HCEC 1CT (cell line): ENCODE measurements around the gene CCSER1.
"Not testable (repeated sequence)": the region's sequence is repeated elsewhere in the genome, so short reads cannot be mapped to it uniquely, and the experiment has no call there.

Experiments
- DNase-seq: peaks from one replicate; pipeline ENCODE4 v3.0.0-alpha.2; 2017

Gene CCSER1

DNA sequence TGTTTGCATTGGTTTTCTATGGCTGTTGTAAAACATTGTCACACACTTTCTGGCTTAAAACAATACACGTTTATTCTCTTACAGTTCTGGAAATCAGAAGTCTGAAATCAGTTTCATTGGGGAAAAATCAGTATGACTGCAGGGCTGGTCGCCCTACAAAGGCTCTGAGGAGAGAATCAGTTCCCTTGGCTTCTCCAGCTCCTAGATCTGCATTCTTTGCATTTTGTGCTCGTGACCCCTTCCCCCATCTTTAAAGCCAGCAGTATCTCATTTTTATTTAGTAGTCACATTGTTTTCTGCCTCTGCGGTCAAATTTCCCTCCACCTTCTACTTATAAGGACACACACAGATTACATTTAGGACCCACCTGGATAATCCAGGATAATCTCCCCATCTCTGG lies 1326.9 kb downstream of the CCSER1 start:
- DNase-seq, result no peak

DNA sequence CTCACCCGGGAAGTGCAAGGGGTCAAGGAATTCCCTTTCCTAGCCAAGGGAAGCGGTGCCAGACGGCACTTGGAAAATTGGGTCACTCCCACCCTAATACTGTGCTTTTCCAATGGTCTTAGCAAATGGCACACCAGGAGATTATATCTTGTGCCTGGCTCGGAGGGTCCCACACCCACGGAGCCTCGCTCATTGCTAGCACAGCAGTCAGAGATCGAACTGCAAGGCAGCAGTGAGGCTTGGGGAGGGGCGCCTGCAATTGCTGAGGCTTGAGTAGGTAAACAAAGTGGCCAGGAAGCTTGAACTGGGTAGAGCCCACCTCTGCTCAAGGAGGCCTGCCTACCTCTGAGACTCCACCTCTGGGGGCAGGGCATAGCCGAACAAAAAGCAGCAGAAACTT lies 1335.4 kb downstream of the CCSER1 start:
- DNase-seq, result not testable (repeated sequence)

DNA sequence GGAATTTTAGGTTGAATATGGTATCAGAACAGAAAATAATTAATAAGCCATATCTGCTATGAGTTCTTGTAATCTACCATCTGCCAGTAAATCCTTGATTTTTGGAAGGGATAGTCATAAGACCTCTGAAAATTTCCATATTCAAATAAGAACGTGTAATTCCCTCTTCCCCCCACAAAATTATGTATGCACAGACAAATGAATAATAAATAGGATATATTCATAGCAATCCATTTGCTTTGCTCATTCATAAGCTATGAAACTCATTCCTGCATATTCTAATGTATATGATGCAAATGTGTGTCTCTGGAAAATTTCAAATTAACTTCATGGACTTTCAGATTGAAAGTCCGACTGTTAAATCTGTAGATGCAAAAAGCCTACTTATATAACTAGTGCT lies 1343.5 kb downstream of the CCSER1 start:
- DNase-seq, result no peak

DNA sequence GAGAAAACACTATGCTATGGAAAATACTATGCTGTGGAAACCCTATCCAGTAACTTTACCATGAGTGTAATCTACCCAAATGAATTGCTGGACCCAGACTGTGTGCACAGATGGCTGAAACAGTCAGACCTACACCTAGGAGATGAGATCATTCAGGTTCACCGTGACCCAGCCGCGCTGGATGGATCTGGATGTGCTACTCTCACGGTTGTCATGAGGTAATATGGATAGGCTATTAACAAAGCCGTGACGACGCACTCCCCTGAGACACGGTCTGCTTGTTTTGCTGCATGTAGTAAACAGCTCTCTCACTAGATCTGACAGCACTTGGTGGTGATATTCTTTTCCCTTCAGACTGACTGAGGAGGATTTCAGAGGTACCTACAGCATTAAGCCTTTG lies 1344.1 kb downstream of the CCSER1 start:
- DNase-seq, result no peak

DNA sequence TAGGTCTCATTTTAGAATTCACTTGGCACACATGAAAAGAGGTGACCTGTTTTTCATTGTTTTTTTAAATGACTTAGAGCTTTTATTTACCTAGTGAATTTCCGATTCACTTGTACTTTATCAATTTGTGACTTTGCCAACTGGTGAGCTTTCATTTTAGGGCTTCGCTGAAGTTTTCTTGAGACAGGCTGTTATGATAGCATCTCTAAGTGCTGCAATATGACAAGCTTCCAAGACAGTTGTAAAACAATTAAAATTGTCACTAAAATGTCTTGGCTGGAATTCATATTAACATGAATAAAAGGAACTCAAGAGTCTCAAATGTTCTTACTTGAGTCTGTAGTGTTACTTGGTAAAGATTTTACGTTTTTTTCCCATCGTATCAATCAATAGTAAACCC lies 1344.9 kb downstream of the CCSER1 start:
- DNase-seq, result no peak

DNA sequence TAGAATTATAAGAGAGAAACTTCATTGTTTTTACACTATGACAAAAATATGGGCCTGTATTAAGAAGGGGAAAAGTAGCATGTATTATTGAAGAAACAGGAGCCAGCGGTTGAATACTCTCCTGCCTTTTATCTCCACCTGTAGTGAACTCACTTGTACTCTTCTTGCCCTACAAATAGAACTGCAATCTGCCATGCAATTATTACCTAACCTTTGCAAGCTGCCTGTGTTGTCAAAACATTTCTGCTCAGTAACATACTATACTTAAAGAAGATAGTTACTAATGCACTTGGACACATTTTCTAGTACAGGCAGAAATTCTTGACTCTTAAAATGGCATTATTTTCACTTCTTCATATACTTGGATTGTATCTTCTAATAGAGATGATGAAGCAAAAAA lies 1358.2 kb downstream of the CCSER1 start:
- DNase-seq, result no peak

DNA sequence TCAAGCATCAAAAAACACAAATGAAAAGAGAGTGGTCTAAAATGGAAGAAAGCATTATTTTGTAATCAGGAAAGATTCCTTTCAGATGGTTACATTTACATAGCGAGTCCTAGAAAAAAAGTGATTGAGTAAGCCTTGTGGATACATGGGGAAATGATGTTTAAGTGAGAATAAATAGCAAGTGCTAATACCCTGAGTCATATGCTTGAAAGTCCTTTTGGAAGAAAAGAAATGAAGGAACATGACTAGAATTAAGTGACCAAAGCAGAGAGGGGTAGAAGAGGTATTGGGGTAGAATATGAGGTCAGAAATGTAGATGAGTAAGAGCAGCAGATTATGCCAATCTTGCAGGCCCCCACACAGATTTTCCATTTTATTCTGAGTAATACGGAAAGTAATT lies 1361.8 kb downstream of the CCSER1 start:
- no peak for DNase-seq

DNA sequence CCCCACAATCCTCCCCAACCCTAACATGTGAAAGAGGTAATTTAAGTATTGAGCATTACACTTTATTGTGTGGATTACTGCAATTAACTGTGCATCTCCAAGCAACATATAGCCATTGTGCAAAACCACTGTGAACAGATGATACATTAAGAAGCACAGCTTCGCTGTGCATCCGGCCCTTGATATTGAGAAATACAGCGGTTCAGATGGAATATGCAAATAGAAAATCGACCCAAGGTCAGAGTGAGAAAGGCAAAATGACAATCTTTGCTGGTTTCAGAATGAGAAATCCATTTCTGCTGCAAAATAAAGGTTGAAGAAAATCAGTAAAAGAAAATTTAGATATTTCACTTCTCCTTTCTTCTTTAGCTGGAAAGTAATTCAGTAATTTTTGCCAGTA lies 1370.7 kb downstream of the CCSER1 start:
- no peak for DNase-seq

DNA sequence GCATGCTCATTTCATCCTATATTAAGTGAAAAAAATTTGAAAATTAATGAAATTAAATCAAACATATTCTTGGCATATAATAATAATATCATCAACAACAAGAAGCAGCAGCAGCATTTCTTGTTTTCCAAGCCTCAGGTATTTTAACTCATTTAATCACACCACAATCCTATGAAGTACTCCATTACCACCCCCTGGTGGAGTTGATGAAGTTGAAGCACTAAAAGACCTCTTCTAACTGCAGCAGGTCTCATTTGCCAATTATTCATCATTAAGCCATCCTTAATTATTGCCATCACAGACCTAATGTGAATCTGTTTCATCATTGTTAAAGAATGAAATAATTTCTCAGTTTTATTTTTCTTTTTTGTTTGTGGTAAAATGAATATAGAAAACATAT lies 1375.2 kb downstream of the CCSER1 start:
- DNase-seq, result no peak

DNA sequence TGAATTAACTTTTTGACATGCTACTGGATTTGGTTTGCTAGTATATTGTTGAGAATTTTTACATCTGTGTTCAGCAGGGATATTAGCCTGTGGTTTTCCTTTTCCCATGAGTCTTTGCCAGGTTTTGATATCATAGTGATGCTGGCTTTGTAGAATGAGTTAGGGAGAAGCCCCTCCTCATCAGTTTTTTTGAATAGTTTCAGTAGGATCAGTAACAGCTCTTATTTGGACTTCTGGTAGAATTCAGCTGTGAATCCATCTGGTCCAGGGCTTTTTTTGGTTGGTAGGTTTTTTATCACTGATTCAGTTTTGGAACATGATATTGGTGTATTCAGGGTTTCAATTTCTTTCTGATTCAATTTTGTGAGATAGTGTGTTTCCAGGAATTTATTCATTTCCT lies 1386.1 kb downstream of the CCSER1 start:
- DNase-seq, result no peak

DNA sequence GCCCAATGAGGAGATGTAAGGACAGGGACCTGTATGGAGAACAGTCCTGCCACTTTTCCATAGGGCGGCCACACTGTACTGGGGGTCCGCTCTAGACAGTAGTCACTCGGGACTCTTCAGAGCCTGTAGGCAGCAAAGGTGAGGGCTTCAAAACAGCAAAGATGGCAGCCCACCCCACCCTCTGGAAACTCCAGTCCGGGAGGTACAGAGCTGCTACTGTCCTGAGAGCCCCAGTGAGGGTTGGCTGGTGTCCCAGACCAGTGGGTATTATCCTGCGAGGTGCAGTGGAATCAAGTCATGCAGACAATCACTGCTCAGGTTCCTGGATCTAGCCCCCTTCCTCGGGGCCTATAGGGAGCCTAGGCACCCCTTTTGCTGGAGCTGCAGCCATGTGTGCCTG lies 1392.0 kb downstream of the CCSER1 start:
- no peak for DNase-seq

DNA sequence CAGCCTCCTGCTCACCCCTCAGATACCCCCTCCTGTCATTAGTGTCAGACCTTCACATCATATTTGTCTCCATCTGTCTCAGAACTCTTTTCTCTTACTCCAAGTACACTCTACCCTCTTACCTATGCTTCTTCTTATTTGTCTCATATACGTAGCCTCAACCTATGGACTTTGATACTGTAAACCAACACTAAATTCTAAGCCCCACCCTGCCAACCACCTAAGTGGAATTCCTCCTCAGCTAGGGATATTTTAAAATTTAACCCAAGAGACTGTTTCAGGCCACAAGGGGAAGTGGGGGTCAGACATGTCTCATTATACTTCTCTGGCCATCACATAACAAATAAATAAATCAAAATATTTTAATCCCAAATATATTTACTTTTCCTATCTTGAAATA lies 1398.4 kb downstream of the CCSER1 start:
- no peak for DNase-seq

DNA sequence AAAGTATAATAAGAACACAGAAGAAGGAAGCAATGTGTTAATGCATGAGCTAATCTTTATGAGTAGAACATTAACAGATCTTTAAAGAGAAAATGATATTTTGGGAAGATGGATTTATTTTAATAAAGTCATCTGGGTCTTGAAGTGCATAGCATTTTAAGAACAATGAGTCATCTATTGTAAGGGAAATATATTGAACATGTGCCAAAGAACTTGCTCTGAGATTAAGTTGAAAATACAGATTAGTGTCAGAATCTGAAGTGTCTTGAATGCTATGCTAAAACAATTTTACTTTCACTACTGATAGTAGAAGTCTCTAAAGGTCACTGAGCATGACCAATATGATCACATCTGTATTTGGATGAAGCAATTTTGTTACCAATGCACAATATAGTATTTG lies 1399.9 kb downstream of the CCSER1 start:
- no peak for DNase-seq

DNA sequence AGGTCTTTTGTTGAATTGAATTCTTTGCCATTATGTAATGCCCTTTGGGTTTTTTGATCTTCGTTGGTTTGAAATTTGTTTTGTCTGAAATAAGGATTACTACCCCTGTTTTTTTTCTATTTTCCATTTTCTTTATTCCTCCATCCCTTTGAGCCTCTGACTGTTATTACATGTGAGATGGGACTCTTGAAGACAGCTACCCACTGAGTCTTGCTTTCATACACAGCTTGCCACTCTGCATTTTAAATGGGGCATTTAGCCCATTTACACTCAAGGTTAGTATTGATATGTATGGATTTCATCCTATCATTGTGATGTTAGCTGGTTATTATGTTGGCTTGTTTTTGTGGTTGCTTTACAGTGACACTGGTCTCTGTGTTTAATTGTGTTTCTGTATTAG lies 1440.4 kb downstream of the CCSER1 start:
- no peak for DNase-seq

DNA sequence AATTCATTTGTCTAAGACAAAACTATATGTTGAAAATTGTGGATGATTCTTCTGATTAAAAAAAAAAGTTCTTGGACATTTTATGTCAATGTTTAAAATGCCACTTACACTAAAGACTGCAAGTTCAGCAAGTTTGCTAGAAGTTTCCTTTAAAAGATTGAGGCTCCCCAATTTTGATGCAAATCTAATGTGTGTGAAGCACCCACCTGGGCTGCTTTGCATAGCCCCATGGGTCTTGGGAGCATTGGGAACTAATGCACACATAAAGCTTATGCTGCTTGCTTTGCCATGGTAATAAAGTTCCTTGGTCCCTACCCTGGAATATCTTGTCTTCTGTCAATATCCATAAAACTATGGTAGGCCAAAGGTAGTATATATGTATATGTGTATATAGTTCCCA lies 1450.7 kb downstream of the CCSER1 start:
- DNase-seq, result no peak

DNA sequence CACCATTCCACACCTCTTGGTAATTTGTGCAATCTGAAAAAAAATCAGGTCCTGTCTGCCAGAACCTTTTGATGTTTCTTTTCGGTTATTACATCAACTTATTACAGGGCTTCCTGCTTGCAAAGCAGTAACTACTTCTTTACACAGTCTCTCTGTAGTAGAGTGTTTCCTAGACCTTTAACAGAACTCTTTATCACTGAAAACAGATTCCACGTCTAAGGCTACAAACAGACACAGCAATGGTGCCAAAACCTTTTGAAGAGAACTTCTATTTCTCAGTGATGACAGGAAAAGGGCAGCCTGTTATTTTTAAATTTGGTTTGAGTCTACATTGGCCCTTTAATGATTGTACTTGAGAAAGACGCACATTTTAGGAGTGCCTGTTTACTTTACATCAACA lies 1463.1 kb downstream of the CCSER1 start:
- no peak for DNase-seq

DNA sequence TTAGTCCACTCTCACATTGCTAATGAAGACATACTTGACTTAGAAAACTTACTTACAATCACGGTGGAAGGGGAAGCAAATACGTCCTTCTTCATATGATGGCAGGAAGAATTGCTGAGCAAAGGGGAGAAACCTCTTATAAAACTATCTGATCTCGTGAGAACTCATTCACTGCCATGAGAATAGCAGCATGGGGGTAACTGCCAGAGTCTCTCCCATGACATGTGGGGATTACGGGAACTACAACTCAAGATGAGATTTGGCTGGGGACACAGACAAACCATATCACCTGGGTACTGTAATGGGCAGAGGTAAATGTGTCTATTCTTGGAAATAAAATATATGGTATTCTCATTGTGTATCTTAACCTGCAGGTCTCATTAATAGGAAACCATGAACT lies 1464.9 kb downstream of the CCSER1 start:
- no peak for DNase-seq

DNA sequence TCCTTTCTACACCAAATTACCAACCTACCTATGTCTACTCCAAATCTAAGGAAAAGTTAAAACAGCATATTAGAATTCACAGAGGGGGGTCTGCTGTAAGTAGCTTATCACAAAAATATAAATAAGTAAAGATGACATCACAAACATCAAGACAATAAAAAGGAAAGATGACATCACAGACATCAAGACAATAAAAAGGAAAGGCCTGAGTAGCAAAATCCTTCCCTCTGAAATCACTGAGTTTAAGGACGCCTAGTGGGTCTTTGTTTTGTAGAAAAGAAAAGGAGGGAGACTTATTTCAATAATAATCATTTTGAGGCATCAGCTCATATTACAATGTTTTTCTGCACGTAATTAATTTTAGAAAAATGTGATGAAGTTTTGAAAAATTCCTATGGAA lies 1469.5 kb downstream of the CCSER1 start:
- no peak for DNase-seq

DNA sequence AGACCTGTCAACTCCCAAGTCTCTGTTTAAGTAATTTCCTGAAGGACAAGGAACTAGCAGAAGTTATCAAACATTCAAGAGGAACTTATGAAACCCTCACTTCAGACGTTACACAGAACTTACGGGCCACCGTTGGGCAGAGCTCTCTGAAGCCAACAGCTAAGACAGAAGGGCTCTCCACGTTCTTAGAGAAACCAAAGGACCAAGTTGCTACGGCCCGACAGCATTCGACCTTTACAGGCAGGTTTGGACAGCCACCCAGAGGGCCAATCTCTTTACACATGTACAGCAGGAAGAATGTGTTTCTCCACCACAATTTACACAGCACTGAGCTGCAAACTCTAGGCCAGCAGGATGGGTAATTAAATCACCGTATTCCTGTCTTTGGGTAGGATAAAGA lies 1471.5 kb downstream of the CCSER1 start:
- DNase-seq, result no peak

DNA sequence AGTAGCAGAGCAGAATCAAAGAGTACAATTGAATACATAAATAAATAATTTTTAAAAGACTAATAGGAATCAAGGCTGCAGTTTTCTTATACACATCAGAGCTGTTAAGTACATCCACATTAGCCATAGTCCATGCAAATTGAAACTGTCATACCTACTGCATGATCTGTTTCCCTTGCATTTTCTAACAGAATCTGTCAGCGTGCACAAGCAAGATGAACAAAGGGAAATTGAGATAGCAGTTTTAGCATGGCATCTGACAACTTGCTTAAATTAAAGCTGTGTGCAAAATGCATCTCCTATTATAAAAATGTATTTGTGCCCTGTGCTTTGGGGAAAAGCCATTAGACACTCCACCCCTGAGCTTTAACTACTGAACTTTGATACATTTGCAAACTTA lies 1473.1 kb downstream of the CCSER1 start:
- DNase-seq, result no peak

DNA sequence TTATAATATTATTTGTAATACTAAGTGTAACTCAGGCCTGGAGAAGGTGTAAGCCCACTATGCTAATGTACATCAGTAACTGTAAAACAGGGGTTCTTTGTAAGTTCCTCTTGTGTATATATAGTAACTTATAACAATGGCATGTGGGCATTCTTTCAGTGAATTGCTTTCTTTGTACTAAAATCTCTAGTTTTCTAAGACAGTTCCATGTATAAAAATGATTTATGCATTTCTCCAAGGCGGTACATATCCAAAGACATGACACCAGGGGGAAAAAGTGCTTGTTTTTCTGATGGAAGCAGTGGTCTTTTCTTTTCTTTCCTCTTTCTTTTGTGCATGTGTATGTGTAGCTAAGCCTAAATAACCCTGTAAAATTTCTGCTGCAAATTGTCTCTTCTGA lies 1474.2 kb downstream of the CCSER1 start:
- no peak for DNase-seq

DNA sequence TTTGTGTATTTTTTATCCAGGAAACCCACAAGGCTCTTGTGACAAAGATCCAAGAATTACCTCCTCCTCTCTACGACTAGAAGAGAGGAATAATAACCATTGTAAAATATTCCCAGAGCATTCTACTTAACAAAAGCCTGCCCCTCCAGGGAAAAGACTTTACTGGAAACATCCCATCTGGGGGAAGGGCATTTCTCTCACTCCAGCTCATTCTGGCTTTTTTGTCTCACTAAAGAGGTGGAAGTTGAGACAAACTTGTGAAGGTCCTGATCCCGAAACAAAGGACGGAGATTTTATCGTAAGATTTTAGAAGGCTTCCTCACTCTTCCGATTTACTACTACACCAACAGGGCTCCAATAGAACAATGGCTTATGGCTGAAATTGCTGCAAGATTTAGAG lies 1484.6 kb downstream of the CCSER1 start:
- no peak for DNase-seq

DNA sequence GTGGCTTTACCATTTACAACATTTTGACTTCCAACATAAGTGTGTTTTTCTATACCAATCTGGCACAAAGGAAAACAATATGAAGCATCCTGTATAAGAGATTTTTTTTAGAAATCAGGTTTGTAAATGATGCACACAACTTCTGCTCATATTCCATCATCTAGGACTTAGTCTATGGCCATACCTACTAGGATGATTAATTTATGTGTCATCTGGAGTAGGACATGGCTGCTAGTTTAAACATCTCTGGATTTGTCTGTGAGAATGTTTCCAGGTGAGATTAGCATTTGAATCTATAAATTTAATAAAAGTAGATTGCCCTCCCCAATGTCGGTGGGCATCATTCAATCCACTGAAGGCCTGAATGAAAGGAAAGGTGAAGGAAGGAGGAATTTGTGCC lies 1493.8 kb downstream of the CCSER1 start:
- DNase-seq, result no peak

DNA sequence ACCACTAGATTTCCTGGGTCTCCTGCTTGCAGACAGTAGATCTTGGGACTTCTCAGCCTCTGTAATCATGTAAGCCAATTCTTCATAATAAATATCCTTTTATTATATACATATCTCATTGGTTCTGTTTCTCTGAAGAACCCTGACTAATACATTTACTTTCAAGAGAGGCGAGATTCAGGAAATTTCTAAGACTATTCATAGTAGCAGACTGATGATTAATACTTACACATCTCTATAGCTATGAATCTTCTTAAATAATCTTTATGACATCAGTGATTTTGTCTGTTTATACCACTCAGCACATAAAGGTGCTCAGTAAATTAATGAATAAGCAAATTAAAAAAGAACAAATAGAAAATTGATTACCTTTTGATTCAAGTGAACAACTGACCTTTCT lies 1494.3 kb downstream of the CCSER1 start:
- DNase-seq, result no peak

DNA sequence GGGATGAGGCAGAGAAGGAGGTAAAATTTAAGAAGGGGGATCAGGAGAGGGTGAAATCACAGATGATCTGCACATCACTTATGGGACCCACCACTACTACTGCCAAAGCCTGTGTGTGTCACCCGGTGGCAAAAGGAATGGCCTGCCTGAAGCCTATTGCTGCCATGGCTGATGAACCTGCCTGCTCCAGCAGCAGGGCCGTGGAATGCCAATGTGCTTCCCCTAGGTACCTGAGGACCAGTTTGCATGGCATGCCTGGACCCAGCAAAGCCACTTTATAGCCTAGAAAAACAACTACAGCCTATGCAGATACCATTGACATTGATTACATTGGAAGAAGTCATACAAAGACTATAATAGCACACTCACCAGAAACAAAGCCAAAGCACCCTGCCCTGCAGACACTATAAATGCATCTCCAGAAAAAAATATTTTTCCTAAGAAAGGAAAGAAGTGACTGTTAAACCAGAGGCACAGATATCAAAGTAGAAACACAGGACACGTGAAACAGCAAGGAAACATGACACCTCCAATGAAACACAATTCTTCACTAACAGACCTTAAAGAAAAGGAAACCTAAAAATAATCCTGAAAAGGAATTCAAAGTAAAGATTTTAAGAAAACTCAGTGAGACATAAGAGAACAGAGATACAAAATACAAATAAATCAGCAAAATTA lies 1495.9 kb downstream of the CCSER1 start:
- DNase-seq, result no peak

DNA sequence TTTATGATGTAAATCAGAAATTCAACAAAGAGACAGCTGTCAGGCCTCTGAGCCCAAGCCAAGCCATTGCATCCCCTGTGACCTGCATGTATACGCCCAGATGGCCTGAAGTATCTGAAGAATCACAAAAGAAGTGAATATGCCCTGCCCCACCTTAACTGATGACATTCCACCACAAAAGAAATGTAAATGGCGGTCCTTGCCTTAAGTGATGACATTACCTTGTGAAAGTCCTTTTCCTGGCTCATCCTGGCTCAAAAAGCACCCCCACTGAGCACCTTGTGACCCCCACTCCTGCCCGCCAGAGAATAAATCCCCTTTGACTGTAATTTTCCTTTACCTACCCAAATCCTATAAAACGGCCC lies 1496.4 kb downstream of the CCSER1 start:
- DNase-seq, result not testable (repeated sequence)
